Renal pelvis (tissue), 4 donors: Measurements from ENCODE around the gene SLC25A42. TPM values are rescaled to one million over a fixed set of nuclear protein-coding genes. Genes with fewer than 3 reads are reported as not detected.
A peak's percentile ranks its signal among the peaks of the same experiment; 100 is the strongest.

Experiments
- DNase-seq: peaks from one replicate; pipeline ENCODE4 v3.0.0-alpha.2; 2013
- polyA plus RNA-seq, 3 donors: library from polyadenylated mRNA; unstranded; fragments of 120-200 nt; gene quantifications; one replicate each; pipeline ENCODE4 v1.2.1, GENCODE V29; 2013; ENCODE audit not compliant: insufficient read length in 3 of 3

Gene SLC25A42
- polyA plus RNA-seq, 3 donors, result 22.3 to 26.8 (median 22.9) TPM

GRCh38 chr19:19043881-19044280, 19.9 kb upstream of the SLC25A42 start:
- DNase-seq, result no peak

DNA sequence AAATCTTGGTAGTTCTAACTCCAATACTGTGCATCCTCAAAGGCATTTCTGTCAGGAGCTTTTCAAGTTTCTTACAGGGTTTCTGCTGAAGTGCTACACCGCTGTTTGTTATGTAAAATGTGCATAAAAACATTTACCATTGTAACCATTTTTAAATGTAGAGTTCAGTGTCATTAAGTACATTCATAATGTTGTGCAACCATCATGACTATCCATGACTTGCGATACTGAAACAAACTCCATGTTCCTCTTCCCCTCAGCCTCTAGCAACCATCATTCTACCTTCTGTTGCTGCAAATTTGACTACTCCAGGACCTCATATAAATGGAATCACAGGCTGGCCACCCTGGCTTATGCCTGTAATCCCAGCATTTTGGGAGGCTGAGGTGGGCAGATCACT, 14.4 kb upstream of the SLC25A42 start:
- DNase-seq, result no peak

DNA sequence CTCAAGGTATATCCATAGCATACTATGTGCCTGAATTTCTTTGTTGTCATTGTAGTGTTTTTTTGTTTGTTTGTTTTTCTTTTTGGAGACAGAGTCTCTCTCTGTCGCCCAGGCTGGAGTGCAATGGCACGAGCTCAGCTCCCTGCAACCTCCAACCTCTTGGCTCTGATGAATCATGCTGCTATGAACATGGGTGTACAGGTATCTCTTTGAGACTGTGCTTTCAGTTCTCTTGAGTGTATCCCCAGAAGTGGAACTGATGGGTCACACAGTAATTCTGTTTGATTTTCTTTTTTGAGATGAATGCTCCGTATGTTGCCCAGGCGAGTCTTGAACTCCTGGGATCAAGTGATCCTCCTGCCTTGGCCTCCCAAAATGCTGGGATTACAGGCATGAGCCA, 13.7 kb upstream of the SLC25A42 start:
- DNase-seq, result no peak

DNA sequence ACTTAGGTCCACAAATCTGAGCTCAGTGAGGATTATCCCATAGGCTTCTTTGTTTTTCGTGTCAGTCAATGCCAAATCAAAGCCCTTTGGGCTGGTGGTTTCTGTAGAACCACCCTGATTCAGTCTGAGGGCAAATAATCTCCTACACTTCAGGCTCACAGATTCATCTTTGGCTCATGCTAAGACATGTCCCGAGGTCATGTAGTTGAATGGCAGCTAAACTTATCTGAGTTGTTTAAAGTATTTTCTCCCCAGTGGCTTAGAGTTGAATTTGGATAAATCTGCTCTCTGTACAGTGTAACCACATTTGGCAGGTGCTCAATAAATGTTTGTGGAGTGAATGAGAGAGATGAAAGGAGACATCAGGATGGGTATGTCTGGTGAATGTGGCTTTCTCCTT, 13.1 kb upstream of the SLC25A42 start:
- DNase-seq, result no peak

DNA sequence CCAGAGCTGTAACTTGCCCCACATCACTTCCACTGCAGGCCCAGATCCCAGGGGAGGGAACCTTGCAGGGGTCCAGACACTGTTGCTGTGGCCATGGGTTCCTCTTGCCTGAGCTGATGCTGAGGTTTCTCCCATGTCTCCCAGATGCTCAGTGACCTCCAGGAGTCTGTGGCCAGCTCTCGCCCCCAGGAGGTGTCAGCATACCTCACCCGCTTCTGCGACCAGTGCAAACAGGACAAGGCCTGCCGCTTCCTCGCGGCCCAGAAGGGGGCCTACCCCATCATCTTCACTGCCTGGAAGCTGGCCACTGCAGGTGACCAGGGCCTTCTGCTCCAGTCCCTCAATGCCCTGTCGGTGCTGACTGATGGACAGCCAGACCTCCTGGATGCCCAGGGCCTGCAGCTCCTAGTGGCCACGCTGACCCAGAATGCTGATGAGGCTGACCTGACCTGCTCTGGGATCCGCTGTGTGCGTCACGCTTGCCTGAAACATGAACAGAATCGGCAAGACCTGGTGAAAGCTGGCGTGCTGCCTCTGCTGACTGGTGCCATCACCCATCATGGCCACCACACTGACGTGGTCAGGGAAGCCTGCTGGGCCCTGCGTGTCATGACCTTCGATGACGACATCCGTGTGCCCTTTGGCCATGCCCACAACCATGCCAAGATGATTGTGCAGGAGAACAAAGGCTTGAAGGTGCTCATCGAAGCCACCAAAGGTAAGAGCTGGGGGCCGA, 12.1 kb upstream of the SLC25A42 start:
- no peak for DNase-seq

DNA sequence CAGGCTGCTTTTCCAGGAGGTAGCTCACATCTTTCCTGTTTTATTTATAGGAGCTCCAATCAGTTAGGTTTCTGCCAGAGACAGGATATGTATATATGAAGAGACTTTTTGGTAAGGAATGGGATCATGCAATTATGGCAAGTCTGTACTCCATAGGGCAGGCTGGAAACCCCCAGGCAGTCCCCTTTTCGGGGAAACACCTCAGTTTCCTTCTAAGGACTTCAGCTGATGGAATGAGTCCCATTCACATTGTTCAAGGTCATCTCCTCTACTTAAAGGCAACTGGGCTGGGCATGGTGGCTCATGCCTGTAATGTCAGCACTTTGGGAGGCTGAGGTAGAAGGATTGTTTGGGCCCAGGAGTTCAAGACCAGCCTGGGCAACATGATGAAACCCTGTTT, 10.9 kb upstream of the SLC25A42 start:
- DNase-seq, result no peak

- no peak for DNase-seq
Observed at GRCh38 chr19:19053508-19054314, 10.1 kb upstream of the SLC25A42 start.

GRCh38 chr19:19054315-19054938, 9.4 kb upstream of the SLC25A42 start:
- no peak for DNase-seq

GRCh38 chr19:19054939-19055440, 8.8 kb upstream of the SLC25A42 start:
- DNase-seq, result no peak

- DNase-seq, result no peak
Observed at GRCh38 chr19:19055701-19056100, 8.1 kb upstream of the SLC25A42 start.

DNA sequence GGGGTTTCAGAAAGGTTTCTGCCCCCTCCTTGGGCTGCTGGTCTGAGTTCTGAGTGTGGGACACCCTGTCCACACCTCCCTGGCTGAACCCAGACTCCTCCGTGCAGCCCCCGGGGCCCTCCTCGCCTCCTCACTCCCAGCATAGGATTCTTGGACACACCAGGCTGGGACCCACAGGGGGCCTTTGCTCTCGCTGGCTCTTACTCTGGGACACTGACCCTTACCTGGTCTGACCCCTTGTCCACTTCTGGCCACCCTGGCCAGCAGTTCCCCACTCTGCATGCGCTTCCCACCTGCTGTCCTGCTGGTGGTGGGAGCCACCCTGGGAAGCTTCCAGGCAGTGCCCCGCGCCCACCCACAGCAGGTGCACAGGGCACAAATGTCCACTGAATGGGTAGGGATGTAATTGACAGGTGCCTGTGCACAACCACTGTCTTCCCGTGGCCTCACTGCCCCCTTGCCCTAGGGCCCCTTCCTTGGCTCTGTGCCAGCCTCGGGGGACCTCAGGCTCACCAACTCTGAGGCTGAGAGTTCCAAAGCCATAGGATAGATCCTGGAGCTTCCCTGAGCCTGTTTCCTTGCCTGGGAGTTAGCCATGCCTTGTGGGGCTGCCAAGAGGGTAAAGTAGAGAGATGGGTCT, 7.0 kb upstream of the SLC25A42 start:
- no peak for DNase-seq

DNA sequence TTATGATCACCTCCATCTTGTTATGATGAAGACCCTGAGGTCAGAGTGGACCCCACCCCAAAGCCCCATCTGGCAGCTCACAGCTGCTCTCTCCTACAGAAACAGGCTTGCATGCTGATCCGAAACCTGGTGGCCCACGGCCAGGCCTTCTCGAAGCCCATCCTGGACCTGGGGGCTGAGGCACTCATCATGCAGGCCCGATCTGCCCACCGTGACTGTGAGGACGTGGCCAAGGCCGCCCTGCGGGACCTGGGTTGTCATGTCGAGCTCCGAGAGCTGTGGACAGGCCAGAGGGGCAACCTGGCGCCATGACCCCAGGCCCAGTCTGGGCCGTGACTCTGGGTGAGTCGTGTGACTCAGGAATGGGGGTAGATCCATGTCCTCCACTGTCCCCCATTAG, 6.5 kb upstream of the SLC25A42 start:
- DNase-seq, result no peak

GRCh38 chr19:19057720-19058119, 6.1 kb upstream of the SLC25A42 start:
- no peak for DNase-seq

- no peak for DNase-seq
Observed at GRCh38 chr19:19059018-19059836, 4.6 kb upstream of the SLC25A42 start.

- no peak for DNase-seq
Observed at GRCh38 chr19:19059837-19060611, 3.8 kb upstream of the SLC25A42 start.

DNA sequence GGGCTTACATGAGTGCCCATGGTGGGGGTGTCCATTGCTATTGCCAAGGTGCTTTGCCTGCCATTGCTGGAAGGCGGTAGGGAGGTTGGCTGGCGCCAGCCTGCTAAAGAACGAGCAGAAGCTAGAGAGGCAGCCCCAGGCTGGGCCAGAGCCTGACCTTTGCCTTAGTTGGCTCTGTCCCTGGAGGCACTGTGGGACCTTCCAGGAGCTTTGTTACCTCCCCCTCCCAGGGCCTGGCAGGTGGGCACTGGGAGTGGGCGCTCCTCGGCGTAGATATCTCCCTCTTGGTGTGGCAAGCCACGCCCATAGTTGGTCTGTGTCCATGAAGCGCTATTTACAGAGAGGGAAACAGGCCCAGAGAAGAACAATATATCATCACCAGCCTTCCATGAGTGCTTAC, 2.3 kb upstream of the SLC25A42 start:
- no peak for DNase-seq

DNA sequence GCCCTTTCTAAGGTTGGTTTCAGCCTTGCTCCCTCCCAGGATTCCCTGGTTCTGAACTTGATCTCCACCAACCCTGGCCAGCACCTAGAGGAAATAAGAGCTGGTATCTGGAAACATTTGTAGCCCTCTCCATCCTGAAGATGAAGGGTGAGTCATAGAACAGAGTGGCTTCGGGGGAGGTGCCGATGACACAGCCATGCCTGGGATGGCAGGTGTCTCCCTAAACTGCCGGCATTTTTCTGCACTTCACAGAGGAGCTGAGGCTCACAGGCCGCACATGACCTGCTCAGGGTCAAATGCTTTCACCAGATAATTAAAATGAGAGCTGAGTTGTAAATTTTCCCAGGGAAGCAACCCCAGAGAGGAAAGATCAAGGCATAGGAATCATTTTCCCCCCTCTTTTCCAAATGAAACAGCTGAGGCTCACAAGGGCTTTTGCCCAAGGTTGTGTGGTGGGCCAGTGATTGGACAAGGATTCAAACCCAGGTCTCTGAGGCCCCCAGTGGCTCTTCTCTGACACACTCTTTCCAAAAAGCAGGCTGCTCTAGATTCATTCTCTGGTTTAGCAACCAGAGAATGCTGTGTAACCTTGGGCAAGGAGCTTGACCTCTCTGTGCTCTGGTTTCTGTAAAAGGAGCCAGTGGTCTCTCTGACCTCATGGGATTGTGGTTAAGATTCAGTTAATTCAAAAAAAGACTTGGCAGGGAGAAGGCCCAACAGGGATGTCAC, 1.2 kb upstream of the SLC25A42 start:
- DNase-seq, result peak; percentile 52

- no peak for DNase-seq
Observed at GRCh38 chr19:19064098-19064722, 416 bp downstream of the SLC25A42 start.
